Skin epidermis (tissue), 12 donors: ENCODE measurements around the gene GNL1.
"Not testable (repeated sequence)": the region's sequence is repeated elsewhere in the genome, so short reads cannot be mapped to it uniquely, and the experiment has no call there.

Experiments used
- H3K27ac ChIP-seq, 21 experiments: fragments of 200-600 bp; sonication (generic) in 11 of 21; one replicate each; pipeline ENCODE4 v1.5.0; 2020; ENCODE audit warnings: mild to moderate bottlenecking in 3 of 21, inconsistent platforms in 2 of 21, moderate library complexity in 2 of 21
- H3K4me3 ChIP-seq, 7 experiments: fragments of 200-600 bp; sonication (generic) in 2 of 7; one replicate each; pipeline ENCODE4 v1.5.0; 2020; ENCODE audit warnings: inconsistent platforms in 2 of 7, mild to moderate bottlenecking in 2 of 7, moderate library complexity in 1 of 7

Gene GNL1

GRCh38 chr6:30556066-30556905, at the start of gene GNL1:
GNL1 (minus strand) TSS chr6:30556489; CDS start chr6:30556203, 286 bp downstream.
- H3K27ac ChIP-seq, result peak within 1 kb of the TSS; percentile 76 to 99 (median 96)
- H3K4me3 ChIP-seq, result peak within 1 kb of the TSS; percentile 74 to 99 (median 88)

- Histone ChIP-seq H3K27ac (no peak overlapping the region), H3K4me3 (no peak overlapping the region)
These were observed 47.7 kb upstream of the GNL1 start for GRCh38 chr6:30603961-30604360.

- no peak overlapping the region for H3K27ac ChIP-seq
- H3K4me3 ChIP-seq, result no peak overlapping the region
These were observed 45.7 kb upstream of the GNL1 start for GRCh38 chr6:30601815-30602641.

- no peak overlapping the region for H3K4me3 ChIP-seq
- H3K27ac ChIP-seq, result no peak overlapping the region
These were observed 45.1 kb upstream of the GNL1 start for GRCh38 chr6:30601436-30601814.

- H3K27ac ChIP-seq, result no peak overlapping the region
These were observed 44.2 kb upstream of the GNL1 start for GRCh38 chr6:30600451-30600961.

GRCh38 chr6:30599625-30600324, 43.5 kb upstream of the GNL1 start:
- H3K27ac ChIP-seq, result peak overlapping the region in 1 of 21 experiments; percentile 29

More at GRCh38 chr6:30600451-30600961, 44.2 kb upstream of the GNL1 start:
- H3K4me3 ChIP-seq, result no peak overlapping the region

GRCh38 chr6:30598912-30599624, 42.8 kb upstream of the GNL1 start:
- H3K27ac ChIP-seq, result peak overlapping the region in 1 of 21 experiments; percentile 29
- no peak overlapping the region for H3K4me3 ChIP-seq

More at GRCh38 chr6:30599625-30600324, 43.5 kb upstream of the GNL1 start:
- H3K4me3 ChIP-seq, result no peak overlapping the region

GRCh38 chr6:30597315-30598144, 41.2 kb upstream of the GNL1 start:
- not testable (repeated sequence) for H3K27ac ChIP-seq, H3K4me3 ChIP-seq

- peak overlapping the region in 1 of 21 experiments; percentile 64 for H3K27ac ChIP-seq
- no peak overlapping the region for H3K4me3 ChIP-seq
These were observed 36.0 kb upstream of the GNL1 start for GRCh38 chr6:30592287-30592686.

GRCh38 chr6:30591008-30591407, 34.7 kb upstream of the GNL1 start:
- peak overlapping the region in 13 of 21 experiments; percentile 22 to 64 (median 45) for H3K27ac ChIP-seq
- H3K4me3 ChIP-seq, result no peak overlapping the region

GRCh38 chr6:30590509-30590908, 34.2 kb upstream of the GNL1 start:
- peak overlapping the region in 16 of 21 experiments; percentile 5 to 64 (median 39) for H3K27ac ChIP-seq
- H3K4me3 ChIP-seq, result no peak overlapping the region

- H3K4me3 ChIP-seq, result no peak overlapping the region
- peak overlapping the region in 5 of 21 experiments; percentile 5 to 58 (median 47) for H3K27ac ChIP-seq
These were observed 33.6 kb upstream of the GNL1 start for GRCh38 chr6:30589754-30590358.

GRCh38 chr6:30583921-30584320, 27.6 kb upstream of the GNL1 start:
- no peak overlapping the region for H3K4me3 ChIP-seq
- H3K27ac ChIP-seq, result no peak overlapping the region

GRCh38 chr6:30578051-30578450, 21.8 kb upstream of the GNL1 start:
- Histone ChIP-seq H3K4me3 (no peak overlapping the region), H3K27ac (no peak overlapping the region)

GRCh38 chr6:30573113-30573512, 16.8 kb upstream of the GNL1 start:
- H3K27ac ChIP-seq, result no peak overlapping the region
- H3K4me3 ChIP-seq, result no peak overlapping the region

- Histone ChIP-seq H3K4me3 (peak overlapping the region; percentile 58 to 85 (median 75)), H3K27ac (peak overlapping the region in 19 of 21 experiments; percentile 76 to 94 (median 89))
These were observed 15.9 kb upstream of the GNL1 start for GRCh38 chr6:30572148-30572547.

GRCh38 chr6:30571762-30572082, 15.4 kb upstream of the GNL1 start:
- peak overlapping the region in 20 of 21 experiments; percentile 76 to 94 (median 89) for H3K27ac ChIP-seq
- H3K4me3 ChIP-seq, result peak overlapping the region; percentile 58 to 85 (median 75)
